Measurements from ENCODE around the gene CD63.

DNA sequence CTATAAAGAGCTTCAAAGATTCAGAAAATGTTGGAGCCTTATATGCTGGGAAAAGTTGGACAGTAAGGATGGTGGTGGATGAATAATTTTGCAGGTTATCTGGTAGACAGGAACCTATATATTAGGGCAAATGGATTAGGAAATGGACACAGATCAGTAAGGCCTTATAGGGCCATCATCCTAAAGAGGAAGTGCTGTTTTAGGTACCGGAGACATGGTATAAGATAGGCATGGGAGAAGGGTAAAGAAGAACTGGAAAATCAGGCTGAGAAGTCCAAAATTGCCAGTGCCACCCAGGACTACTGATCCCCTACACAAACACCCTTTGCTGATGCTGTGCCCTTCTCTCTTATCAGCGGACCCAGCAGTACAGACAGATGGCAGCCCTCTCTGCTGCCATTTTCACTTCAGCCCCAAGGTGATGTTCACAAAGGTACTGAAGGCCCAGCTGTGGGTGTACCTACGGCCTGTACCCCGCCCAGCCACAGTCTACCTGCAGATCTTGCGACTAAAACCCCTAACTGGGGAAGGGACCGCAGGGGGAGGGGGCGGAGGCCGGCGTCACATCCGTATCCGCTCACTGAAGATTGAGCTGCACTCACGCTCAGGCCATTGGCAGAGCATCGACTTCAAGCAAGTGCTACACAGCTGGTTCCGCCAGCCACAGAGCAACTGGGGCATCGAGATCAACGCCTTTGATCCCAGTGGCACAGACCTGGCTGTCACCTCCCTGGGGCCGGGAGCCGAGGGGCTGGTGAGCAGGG is 19.6 kb upstream of the CD63 start:
- TF ChIP-seq, protein P1, sequence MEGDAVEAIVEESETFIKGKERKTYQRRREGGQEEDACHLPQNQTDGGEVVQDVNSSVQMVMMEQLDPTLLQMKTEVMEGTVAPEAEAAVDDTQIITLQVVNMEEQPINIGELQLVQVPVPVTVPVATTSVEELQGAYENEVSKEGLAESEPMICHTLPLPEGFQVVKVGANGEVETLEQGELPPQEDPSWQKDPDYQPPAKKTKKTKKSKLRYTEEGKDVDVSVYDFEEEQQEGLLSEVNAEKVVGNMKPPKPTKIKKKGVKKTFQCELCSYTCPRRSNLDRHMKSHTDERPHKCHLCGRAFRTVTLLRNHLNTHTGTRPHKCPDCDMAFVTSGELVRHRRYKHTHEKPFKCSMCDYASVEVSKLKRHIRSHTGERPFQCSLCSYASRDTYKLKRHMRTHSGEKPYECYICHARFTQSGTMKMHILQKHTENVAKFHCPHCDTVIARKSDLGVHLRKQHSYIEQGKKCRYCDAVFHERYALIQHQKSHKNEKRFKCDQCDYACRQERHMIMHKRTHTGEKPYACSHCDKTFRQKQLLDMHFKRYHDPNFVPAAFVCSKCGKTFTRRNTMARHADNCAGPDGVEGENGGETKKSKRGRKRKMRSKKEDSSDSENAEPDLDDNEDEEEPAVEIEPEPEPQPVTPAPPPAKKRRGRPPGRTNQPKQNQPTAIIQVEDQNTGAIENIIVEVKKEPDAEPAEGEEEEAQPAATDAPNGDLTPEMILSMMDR (tag by site-specific recombination; IDR thresholded peaks at IDR 0.05) = no peak
- TF ChIP-seq SCRT1 (tag by site-specific recombination; IDR thresholded peaks at IDR 0.05; ENCODE audit: borderline replicate concordance) = no peak
- TF ChIP-seq SP2 (tag by site-specific recombination; IDR thresholded peaks at IDR 0.05) = no peak
- TF ChIP-seq ZBTB20 (tag by site-specific recombination; IDR thresholded peaks at IDR 0.05) = no peak
- TF ChIP-seq ZNF174 (tag by site-specific recombination; IDR thresholded peaks at IDR 0.05) = no peak
- TF ChIP-seq, protein P2, sequence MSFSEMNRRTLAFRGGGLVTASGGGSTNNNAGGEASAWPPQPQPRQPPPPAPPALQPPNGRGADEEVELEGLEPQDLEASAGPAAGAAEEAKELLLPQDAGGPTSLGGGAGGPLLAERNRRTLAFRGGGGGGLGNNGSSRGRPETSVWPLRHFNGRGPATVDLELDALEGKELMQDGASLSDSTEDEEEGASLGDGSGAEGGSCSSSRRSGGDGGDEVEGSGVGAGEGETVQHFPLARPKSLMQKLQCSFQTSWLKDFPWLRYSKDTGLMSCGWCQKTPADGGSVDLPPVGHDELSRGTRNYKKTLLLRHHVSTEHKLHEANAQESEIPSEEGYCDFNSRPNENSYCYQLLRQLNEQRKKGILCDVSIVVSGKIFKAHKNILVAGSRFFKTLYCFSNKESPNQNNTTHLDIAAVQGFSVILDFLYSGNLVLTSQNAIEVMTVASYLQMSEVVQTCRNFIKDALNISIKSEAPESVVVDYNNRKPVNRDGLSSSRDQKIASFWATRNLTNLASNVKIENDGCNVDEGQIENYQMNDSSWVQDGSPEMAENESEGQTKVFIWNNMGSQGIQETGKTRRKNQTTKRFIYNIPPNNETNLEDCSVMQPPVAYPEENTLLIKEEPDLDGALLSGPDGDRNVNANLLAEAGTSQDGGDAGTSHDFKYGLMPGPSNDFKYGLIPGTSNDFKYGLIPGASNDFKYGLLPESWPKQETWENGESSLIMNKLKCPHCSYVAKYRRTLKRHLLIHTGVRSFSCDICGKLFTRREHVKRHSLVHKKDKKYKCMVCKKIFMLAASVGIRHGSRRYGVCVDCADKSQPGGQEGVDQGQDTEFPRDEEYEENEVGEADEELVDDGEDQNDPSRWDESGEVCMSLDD (tag by site-specific recombination; IDR thresholded peaks at IDR 0.05) = no peak
- TF ChIP-seq YY1 (tag by site-specific recombination; IDR thresholded peaks at IDR 0.05) = no peak
- no peak for TF ChIP-seq ZNF324 (tag by site-specific recombination; IDR thresholded peaks at IDR 0.05)
- TF ChIP-seq, protein P3, sequence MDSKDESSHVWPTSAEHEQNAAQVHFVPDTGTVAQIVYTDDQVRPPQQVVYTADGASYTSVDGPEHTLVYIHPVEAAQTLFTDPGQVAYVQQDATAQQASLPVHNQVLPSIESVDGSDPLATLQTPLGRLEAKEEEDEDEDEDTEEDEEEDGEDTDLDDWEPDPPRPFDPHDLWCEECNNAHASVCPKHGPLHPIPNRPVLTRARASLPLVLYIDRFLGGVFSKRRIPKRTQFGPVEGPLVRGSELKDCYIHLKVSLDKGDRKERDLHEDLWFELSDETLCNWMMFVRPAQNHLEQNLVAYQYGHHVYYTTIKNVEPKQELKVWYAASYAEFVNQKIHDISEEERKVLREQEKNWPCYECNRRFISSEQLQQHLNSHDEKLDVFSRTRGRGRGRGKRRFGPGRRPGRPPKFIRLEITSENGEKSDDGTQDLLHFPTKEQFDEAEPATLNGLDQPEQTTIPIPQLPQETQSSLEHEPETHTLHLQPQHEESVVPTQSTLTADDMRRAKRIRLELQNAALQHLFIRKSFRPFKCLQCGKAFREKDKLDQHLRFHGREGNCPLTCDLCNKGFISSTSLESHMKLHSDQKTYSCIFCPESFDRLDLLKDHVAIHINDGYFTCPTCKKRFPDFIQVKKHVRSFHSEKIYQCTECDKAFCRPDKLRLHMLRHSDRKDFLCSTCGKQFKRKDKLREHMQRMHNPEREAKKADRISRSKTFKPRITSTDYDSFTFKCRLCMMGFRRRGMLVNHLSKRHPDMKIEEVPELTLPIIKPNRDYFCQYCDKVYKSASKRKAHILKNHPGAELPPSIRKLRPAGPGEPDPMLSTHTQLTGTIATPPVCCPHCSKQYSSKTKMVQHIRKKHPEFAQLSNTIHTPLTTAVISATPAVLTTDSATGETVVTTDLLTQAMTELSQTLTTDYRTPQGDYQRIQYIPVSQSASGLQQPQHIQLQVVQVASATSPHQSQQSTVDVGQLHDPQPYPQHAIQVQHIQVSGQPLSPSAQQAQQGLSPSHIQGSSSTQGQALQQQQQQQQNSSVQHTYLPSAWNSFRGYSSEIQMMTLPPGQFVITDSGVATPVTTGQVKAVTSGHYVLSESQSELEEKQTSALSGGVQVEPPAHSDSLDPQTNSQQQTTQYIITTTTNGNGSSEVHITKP (tag by site-specific recombination; IDR thresholded peaks at IDR 0.05) = no peak
- TF ChIP-seq ZBTB17 (tag by site-specific recombination; IDR thresholded peaks at IDR 0.05) = no peak
- TF ChIP-seq ZNF677 (tag by site-specific recombination; IDR thresholded peaks at IDR 0.05) = no peak
- TF ChIP-seq, protein P4, sequence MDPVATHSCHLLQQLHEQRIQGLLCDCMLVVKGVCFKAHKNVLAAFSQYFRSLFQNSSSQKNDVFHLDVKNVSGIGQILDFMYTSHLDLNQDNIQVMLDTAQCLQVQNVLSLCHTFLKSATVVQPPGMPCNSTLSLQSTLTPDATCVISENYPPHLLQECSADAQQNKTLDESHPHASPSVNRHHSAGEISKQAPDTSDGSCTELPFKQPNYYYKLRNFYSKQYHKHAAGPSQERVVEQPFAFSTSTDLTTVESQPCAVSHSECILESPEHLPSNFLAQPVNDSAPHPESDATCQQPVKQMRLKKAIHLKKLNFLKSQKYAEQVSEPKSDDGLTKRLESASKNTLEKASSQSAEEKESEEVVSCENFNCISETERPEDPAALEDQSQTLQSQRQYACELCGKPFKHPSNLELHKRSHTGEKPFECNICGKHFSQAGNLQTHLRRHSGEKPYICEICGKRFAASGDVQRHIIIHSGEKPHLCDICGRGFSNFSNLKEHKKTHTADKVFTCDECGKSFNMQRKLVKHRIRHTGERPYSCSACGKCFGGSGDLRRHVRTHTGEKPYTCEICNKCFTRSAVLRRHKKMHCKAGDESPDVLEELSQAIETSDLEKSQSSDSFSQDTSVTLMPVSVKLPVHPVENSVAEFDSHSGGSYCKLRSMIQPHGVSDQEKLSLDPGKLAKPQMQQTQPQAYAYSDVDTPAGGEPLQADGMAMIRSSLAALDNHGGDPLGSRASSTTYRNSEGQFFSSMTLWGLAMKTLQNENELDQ (tag by site-specific recombination; IDR thresholded peaks at IDR 0.05; ENCODE audit: low read depth) = no peak
- no peak for TF ChIP-seq ZNF37A (tag by site-specific recombination; IDR thresholded peaks at IDR 0.05)
